Spinal cord (tissue), 10 donors: ENCODE results near the gene RBBP8. TPM values are rescaled to one million over a fixed set of nuclear protein-coding genes. Genes with fewer than 3 reads are reported as not detected.
"Not testable (repeated sequence)": the region's sequence is repeated elsewhere in the genome, so short reads cannot be mapped to it uniquely, and the experiment has no call there.

Experiments
- DNase-seq, 6 donors: peaks; one replicate each; pipeline versions ENCODE4 v3.0.0 to v3.0.0-alpha.2; 2013 to 2015; ENCODE audit warnings: low spot score in 6 of 6, low read depth in 4 of 6
- H3K27ac ChIP-seq: one replicate; pipeline ENCODE4 v1.5.1; 2013; ENCODE audit warnings: low read depth, low read length, control low read depth
- H3K27me3 ChIP-seq: one replicate; pipeline ENCODE4 v1.6.1; 2013; ENCODE audit warnings: low read length; ENCODE audit not compliant: control insufficient read depth, insufficient read depth
- H3K36me3 ChIP-seq: one replicate; pipeline ENCODE4 v1.6.1; 2013; ENCODE audit warnings: low read length; ENCODE audit not compliant: control insufficient read depth, insufficient read depth
- H3K4me1 ChIP-seq: one replicate; pipeline ENCODE4 v1.6.1; 2013; ENCODE audit warnings: low read length; ENCODE audit not compliant: control insufficient read depth, insufficient read depth
- H3K4me3 ChIP-seq: one replicate; pipeline ENCODE4 v1.5.1; 2013; ENCODE audit warnings: low read depth, low read length, control low read depth
- H3K9me3 ChIP-seq: one replicate; pipeline ENCODE4 v1.6.1; 2013; ENCODE audit warnings: low read length; ENCODE audit not compliant: control insufficient read depth, insufficient read depth
- WGBS: methylation state at CpG from one replicate; pipeline ENCODE4 v1.1.5; 2013; ENCODE audit warnings: missing lambda C conversion rate; ENCODE audit not compliant: insufficient coverage; 5-methylcytosine and 5-hydroxymethylcytosine counted together
- polyA plus RNA-seq, 2 donors: library from polyadenylated mRNA; unstranded; fragments of 120-200 nt; gene quantifications; one replicate each; pipeline ENCODE4 v1.2.1, GENCODE V29; 2013; ENCODE audit not compliant: insufficient read length in 2 of 2
- total RNA-seq, 2 donors: library from RNA; depleted of rRNA in 1 of 2; stranded (reverse); fragments of 120-200 nt in 1 of 2; fragments of >200 nt in 1 of 2; gene quantifications; one replicate each; pipeline versions ENCODE4 v1.2.3 to v1.2.4, GENCODE V29; 2013 to 2014
- donor health status: healthy.

The RBBP8 gene
- total and polyA plus RNA-seq, 4 donors, result 16.2 to 28.0 (median 22.4) TPM

- no peak overlapping the region for H3K27ac ChIP-seq
- H3K36me3 ChIP-seq, result no peaks in the 10 kb centered on the region
- no peak overlapping the region for H3K4me3 ChIP-seq
- WGBS, result no CpG with 5 or more reads among the region's 1 CpG
- H3K27me3 ChIP-seq, result no peaks in the 10 kb centered on the region
- no peaks in the 10 kb centered on the region for H3K4me1 ChIP-seq
- H3K9me3 ChIP-seq, result no peaks in the 10 kb centered on the region
- no peak for DNase-seq
Measured at GRCh38 chr18:22934789-22935188, 1.7 kb downstream of the RBBP8 start.

GRCh38 chr18:22935431-22935830 lies 2.3 kb downstream of the RBBP8 start:
- no peaks in the 10 kb centered on the region for H3K36me3 ChIP-seq
- no peaks in the 10 kb centered on the region for H3K4me1 ChIP-seq
- no peak overlapping the region for H3K4me3 ChIP-seq
- no peak for DNase-seq
- H3K9me3 ChIP-seq, result no peaks in the 10 kb centered on the region
- WGBS, result no CpG with 5 or more reads among the region's 1 CpG
- H3K27me3 ChIP-seq, result no peaks in the 10 kb centered on the region
- no peak overlapping the region for H3K27ac ChIP-seq

GRCh38 chr18:22936515-22936914 lies 3.4 kb downstream of the RBBP8 start:
- 100% methylated on average over 1 of the region's 2 CpGs for WGBS
- Histone ChIP-seq H3K9me3 (no peaks in the 10 kb centered on the region), H3K4me3 (no peak overlapping the region), H3K27me3 (no peaks in the 10 kb centered on the region), H3K4me1 (no peaks in the 10 kb centered on the region), H3K36me3 (no peaks in the 10 kb centered on the region), H3K27ac (no peak overlapping the region)
- DNase-seq, result no peak

GRCh38 chr18:22939649-22940048 lies 6.5 kb downstream of the RBBP8 start:
- no peak for DNase-seq
- Histone ChIP-seq H3K27me3 (no peaks in the 10 kb centered on the region), H3K36me3 (no peaks in the 10 kb centered on the region), H3K4me1 (no peaks in the 10 kb centered on the region), H3K4me3 (no peak overlapping the region), H3K27ac (no peak overlapping the region), H3K9me3 (no peaks in the 10 kb centered on the region)

GRCh38 chr18:22943847-22944246 lies 10.7 kb downstream of the RBBP8 start:
- no peak overlapping the region for H3K4me3 ChIP-seq
- H3K27me3 ChIP-seq, result no peaks in the 10 kb centered on the region
- H3K27ac ChIP-seq, result no peak overlapping the region
- H3K4me1 ChIP-seq, result no peaks in the 10 kb centered on the region
- no CpG with 5 or more reads among the region's 2 CpGs for WGBS
- DNase-seq, result no peak
- H3K36me3 ChIP-seq, result no peaks in the 10 kb centered on the region
- H3K9me3 ChIP-seq, result no peaks in the 10 kb centered on the region

- WGBS, result no CpG with 5 or more reads among the region's 2 CpGs
Measured at GRCh38 chr18:22946217-22946616, 13.1 kb downstream of the RBBP8 start.

GRCh38 chr18:22946846-22947245 lies 13.7 kb downstream of the RBBP8 start:
- H3K4me3 ChIP-seq, result no peak overlapping the region
- H3K9me3 ChIP-seq, result no peaks in the 10 kb centered on the region
- DNase-seq, result no peak
- H3K4me1 ChIP-seq, result no peaks in the 10 kb centered on the region
- H3K36me3 ChIP-seq, result peaks cover 7% of the 10 kb centered on the region
- no peak overlapping the region for H3K27ac ChIP-seq
- no peaks in the 10 kb centered on the region for H3K27me3 ChIP-seq
- WGBS, result no CpG with 5 or more reads among the region's 2 CpGs

More at GRCh38 chr18:22946217-22946616, 13.1 kb downstream of the RBBP8 start:
- no peak for DNase-seq
- Histone ChIP-seq H3K4me3 (no peak overlapping the region), H3K36me3 (peaks cover 7% of the 10 kb centered on the region), H3K27ac (no peak overlapping the region), H3K4me1 (no peaks in the 10 kb centered on the region), H3K27me3 (no peaks in the 10 kb centered on the region), H3K9me3 (no peaks in the 10 kb centered on the region)

GRCh38 chr18:22951823-22952222 lies 18.7 kb downstream of the RBBP8 start:
- Histone ChIP-seq H3K4me1 (no peaks in the 10 kb centered on the region), H3K27me3 (no peaks in the 10 kb centered on the region), H3K27ac (no peak overlapping the region), H3K36me3 (peaks cover 7% of the 10 kb centered on the region), H3K9me3 (no peaks in the 10 kb centered on the region), H3K4me3 (no peak overlapping the region)
- 100% methylated on average over 1 of the region's 1 CpG for WGBS
- DNase-seq, result no peak

- no CpG with 5 or more reads among the region's 3 CpGs for WGBS
- Histone ChIP-seq H3K36me3 (peaks cover 7% of the 10 kb centered on the region), H3K27me3 (no peaks in the 10 kb centered on the region), H3K4me1 (no peaks in the 10 kb centered on the region), H3K27ac (no peak overlapping the region), H3K4me3 (no peak overlapping the region), H3K9me3 (no peaks in the 10 kb centered on the region)
- DNase-seq, result no peak
Measured at GRCh38 chr18:22952525-22952924, 19.4 kb downstream of the RBBP8 start.

GRCh38 chr18:22953982-22954381 lies 20.9 kb downstream of the RBBP8 start:
- H3K27ac ChIP-seq, H3K4me3 ChIP-seq, H3K9me3 ChIP-seq, H3K36me3 ChIP-seq, H3K4me1 ChIP-seq, H3K27me3 ChIP-seq, DNase-seq: not testable (repeated sequence)
- WGBS, result 100% methylated on average over 4 of the region's 4 CpGs
